K562 (cell line): ENCODE results near the gene MED13L. TPM values are rescaled to one million over a fixed set of nuclear protein-coding genes. Genes with fewer than 3 reads are reported as not detected.

Experiments used
- ATAC-seq: fragments of 200-7000 bp; cut with Tn5 transposase; 3 replicates; pipeline ENCODE4 v1.9.1; 2020; ENCODE audit warnings: moderate library complexity
- BruUV-seq: library from RNA; stranded (reverse); fragments of 400-500 nt; replicated peaks from 2 replicates; lab custom pipeline; 2021; lab: Mats Ljungman, UMichigan
- CTCF ChIA-PET: fragments of 300-600 bp; formaldehyde crosslinking; extraction: SDS; loops from one replicate; lab custom pipeline; 2021; ENCODE audit warnings: low intra/inter-chr PET ratio; lab: Yijun Ruan, JAX
- POLR2A ChIA-PET: fragments of 300-600, 350-650 bp; sonication (Branson Sonifier 250); formaldehyde crosslinking; extraction: SDS; loops from one replicate; lab custom pipeline; 2021; ENCODE audit warnings: antibody characterized with exemption, inconsistent platforms; lab: Yijun Ruan, JAX
- DNase-seq, 4 experiments: peaks; one replicate each; pipeline versions ENCODE4 v3.0.0 to v3.0.0-alpha.2; 2011 to 2018; ENCODE audit warnings: low spot score in 3 of 4, mixed read lengths in 3 of 4; ENCODE audit errors: extremely low read depth in 1 of 4
- FAIRE-seq: peaks from 2 replicates; lab custom pipeline; 2011; peaks lifted over from hg19 to GRCh38; lab: Jason Lieb, UNC
- H2AFZ ChIP-seq: 2 replicates; pipeline ENCODE4 v1.6.0; 2011; ENCODE audit warnings: low read depth, low read length, control low read depth, inconsistent platforms
- H3K27ac ChIP-seq: fragments of 200-600 bp; 3 replicates; pipeline ENCODE4 v1.8.0; 2011; ENCODE audit warnings: low read depth, mild to moderate bottlenecking, control low read depth, inconsistent platforms, low read length, moderate library complexity, mixed read lengths; ENCODE audit errors: extremely low read depth
- H3K27me3 ChIP-seq, 2 experiments: fragments of 300-600 bp in 1 of 2; 2 replicates in 1 of 2; 3 replicates in 1 of 2; pipeline versions ENCODE4 v1.6.0 to v1.8.0; 2011; ENCODE audit warnings: inconsistent platforms in 2 of 2, low read length in 2 of 2, mild to moderate bottlenecking in 1 of 2, mixed read lengths in 1 of 2, moderate library complexity in 1 of 2; ENCODE audit not compliant: control insufficient read depth in 2 of 2, insufficient read depth in 2 of 2
- H3K36me3 ChIP-seq: fragments of 300-600 bp; 3 replicates; pipeline ENCODE4 v1.8.0; 2011; ENCODE audit warnings: mild to moderate bottlenecking, low read length, inconsistent platforms; ENCODE audit not compliant: control insufficient read depth, insufficient read depth
- H3K4me1 ChIP-seq, 2 experiments: fragments of 200-600 bp in 1 of 2; replicated peaks in 1 of 2; 2 replicates in 1 of 2; 3 replicates in 1 of 2; pipeline versions ENCODE4 v1.5.1 to v1.8.0; 2011; ENCODE audit warnings: inconsistent platforms in 2 of 2, low read length in 2 of 2, mild to moderate bottlenecking in 1 of 2, mixed read lengths in 1 of 2, moderate library complexity in 1 of 2; ENCODE audit not compliant: control insufficient read depth in 2 of 2, insufficient read depth in 2 of 2
- H3K4me2 ChIP-seq: 2 replicates; pipeline ENCODE4 v1.6.1; 2011; ENCODE audit warnings: low read length, control low read depth, inconsistent platforms, mixed read lengths; ENCODE audit not compliant: insufficient read depth
- H3K4me3 ChIP-seq: fragments of 200-600 bp; sonication (generic), shearing (Covaris generic); 2 replicates; pipeline ENCODE4 v1.5.1; 2016; ENCODE audit warnings: control low read depth, inconsistent platforms
- H3K79me2 ChIP-seq: fragments of 200-600 bp; 3 replicates; pipeline ENCODE4 v1.8.0; 2011; ENCODE audit warnings: low read length, inconsistent platforms; ENCODE audit not compliant: control insufficient read depth, insufficient read depth
- H3K9ac ChIP-seq, 2 experiments: 2 replicates each; pipeline versions ENCODE4 v1.6.0 to v1.6.1; 2011; ENCODE audit warnings: low read depth in 2 of 2, low read length in 2 of 2, control low read depth in 1 of 2, inconsistent platforms in 1 of 2, mild to moderate bottlenecking in 1 of 2, mixed read lengths in 1 of 2; ENCODE audit not compliant: insufficient read depth in 1 of 2
- H3K9me1 ChIP-seq: one replicate; pipeline ENCODE4 v1.6.0; 2011; ENCODE audit warnings: inconsistent platforms, mild to moderate bottlenecking, low read length, moderate library complexity; ENCODE audit not compliant: control insufficient read depth, insufficient read depth
- H3K9me3 ChIP-seq: replicated peaks from 2 replicates; pipeline ENCODE4 v1.5.1; 2011; ENCODE audit warnings: low read depth, low read length, inconsistent platforms; ENCODE audit not compliant: control insufficient read depth, insufficient read depth
- H4K20me1 ChIP-seq: replicated peaks from 2 replicates; pipeline ENCODE4 v1.6.1; 2011; ENCODE audit warnings: low read length, inconsistent platforms, mixed read lengths; ENCODE audit not compliant: control insufficient read depth, insufficient read depth
- CEBPB ChIP-seq: fragments of 450-650 bp; IDR thresholded peaks from 2 replicates; pipeline ENCODE4 v1.6.1; 2016; ENCODE audit warnings: missing genetic modification characterization, missing compliant biosample characterization
- MAFG ChIP-seq: fragments of 450-650 bp; conservative IDR thresholded peaks from 2 replicates; pipeline ENCODE4 v1.6.1; 2016; ENCODE audit warnings: missing genetic modification characterization, missing compliant biosample characterization
- MYNN ChIP-seq, 2 experiments: sonication (generic); formaldehyde crosslinking in 1 of 2; IDR thresholded peaks; 2 replicates each; pipeline versions ENCODE4 v1.5.0 to v1.6.1; 2016 to 2020; ENCODE audit warnings: antibody characterized with exemption in 1 of 2, missing genetic modification reagents in 1 of 2
- RBBP5 ChIP-seq: fragments of 200-600 bp; sonication (generic); IDR thresholded peaks from 2 replicates; pipeline ENCODE4 v1.6.1; 2012; ENCODE audit warnings: borderline replicate concordance, mild to moderate bottlenecking, low read length, control low read depth, inconsistent platforms; ENCODE audit not compliant: insufficient read depth, poor library complexity, severe bottlenecking
- SOX6 ChIP-seq: fragments of 450-650 bp; IDR thresholded peaks from 2 replicates; pipeline ENCODE4 v1.6.1; 2014; ENCODE audit warnings: mild to moderate bottlenecking
- WGBS: fragments of 100-300 bp; shearing (Covaris generic); methylation state at CpG from one replicate; pipeline ENCODE4 v1.1.6; 2016; ENCODE audit warnings: low coverage, mixed read lengths; ENCODE audit not compliant: insufficient coverage; ENCODE audit errors: missing lambda C conversion rate; 5-methylcytosine and 5-hydroxymethylcytosine counted together
- in situ Hi-C: fragments of 300-500 bp; cut with MboI; formaldehyde crosslinking; loops from 4 replicates; pipeline ENCODE4 v1.15.0; 2018; ENCODE audit warnings: inconsistent platforms, mixed read lengths
- intact Hi-C: fragments of 100-400 bp; cut with micrococcal nuclease; formaldehyde crosslinking; loops from 2 replicates; pipeline ENCODE4 v1.14.2; 2022
- polyA plus RNA-seq, 8 experiments: library from polyadenylated mRNA; depleted of rRNA in 4 of 8; stranded (reverse) in 5 of 8; unstranded in 3 of 8; fragments of >200 nt; fragmentation: Nextera tagmentation in 2 of 8; fragmentation: Illumina TruSeq in 1 of 8; extraction: Ambion mirVana in 2 of 8; extraction: Trizol in 1 of 8; gene quantifications; 2 replicates each; pipeline versions ENCODE4 v1.2.1 to v1.2.3, GENCODE V29; 2011 to 2014; ENCODE audit warnings: inconsistent platforms in 1 of 8, missing spikeins in 1 of 8
- total RNA-seq, 7 experiments: library from RNA; depleted of rRNA in 6 of 7; stranded (reverse); fragments of >200 nt in 6 of 7; fragmentation: Illumina TruSeq in 2 of 7; extraction: Trizol in 2 of 7; gene quantifications; 2 replicates each; pipeline versions ENCODE4 v1.2.1 to v1.2.3, GENCODE V29; 2011 to 2021; ENCODE audit warnings: low replicate concordance in 1 of 7
- TF ChIP-seq, protein P1 (sequence below): IDR thresholded peaks from 2 replicates; pipeline ENCODE4 v1.6.1; 2012; ENCODE audit warnings: low read depth, low read length, improper control_type of control experiment, borderline replicate concordance
- TF ChIP-seq, protein P2 (sequence below): IDR thresholded peaks from 2 replicates; pipeline ENCODE4 v1.6.1; 2011; ENCODE audit warnings: borderline replicate concordance, low read depth, mild to moderate bottlenecking, moderate library complexity, low read length; ENCODE audit not compliant: insufficient read depth, poor library complexity, severe bottlenecking

Gene MED13L
- total and polyA plus RNA-seq, 9 of the 15 experiments (the other 6 are each of a cell fraction or from before 2014, with no cell fraction given), result 13.4 to 90.3 (median 36.9) TPM

DNA sequence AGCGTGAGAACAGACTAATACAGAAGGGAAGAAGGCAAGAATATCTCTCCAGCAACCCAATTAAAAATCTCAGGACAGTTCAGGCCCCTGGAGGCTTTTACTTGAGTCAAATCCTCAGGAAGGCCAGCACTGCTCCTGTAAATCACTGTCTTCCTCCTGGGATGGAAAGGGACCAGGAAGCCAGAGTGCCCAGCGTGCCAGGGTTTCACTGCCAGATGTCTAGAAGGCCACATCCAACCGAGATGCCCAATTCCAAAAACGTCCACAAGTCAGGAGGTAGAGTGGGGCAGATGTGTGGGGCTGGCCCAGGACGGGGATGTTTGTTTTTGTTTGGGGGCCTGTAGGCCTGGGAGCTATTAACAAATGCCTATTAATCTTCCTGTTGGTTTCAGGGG is 332.0 kb downstream of the MED13L start:
- no peak for FAIRE-seq
- POLR2A ChIA-PET, result no interaction called here
- Histone ChIP-seq H3K79me2 (no peaks in the 10 kb centered on the region), H3K36me3 (no peaks in the 10 kb centered on the region), H4K20me1 (no peaks in the 10 kb centered on the region), H3K9me3 (no peaks in the 10 kb centered on the region)
- CTCF ChIA-PET, result no interaction called here
- TF ChIP-seq RBBP5 (no peak), SOX6 (no peak), MYNN (IDR thresholded peaks at IDR 0.05) (no peak), MYNN (CRISPR knock-in tag; IDR thresholded peaks at IDR 0.05) (no peak), CEBPB (tag) (no peak), MAFG (no peak)
- TF ChIP-seq, protein P1, sequence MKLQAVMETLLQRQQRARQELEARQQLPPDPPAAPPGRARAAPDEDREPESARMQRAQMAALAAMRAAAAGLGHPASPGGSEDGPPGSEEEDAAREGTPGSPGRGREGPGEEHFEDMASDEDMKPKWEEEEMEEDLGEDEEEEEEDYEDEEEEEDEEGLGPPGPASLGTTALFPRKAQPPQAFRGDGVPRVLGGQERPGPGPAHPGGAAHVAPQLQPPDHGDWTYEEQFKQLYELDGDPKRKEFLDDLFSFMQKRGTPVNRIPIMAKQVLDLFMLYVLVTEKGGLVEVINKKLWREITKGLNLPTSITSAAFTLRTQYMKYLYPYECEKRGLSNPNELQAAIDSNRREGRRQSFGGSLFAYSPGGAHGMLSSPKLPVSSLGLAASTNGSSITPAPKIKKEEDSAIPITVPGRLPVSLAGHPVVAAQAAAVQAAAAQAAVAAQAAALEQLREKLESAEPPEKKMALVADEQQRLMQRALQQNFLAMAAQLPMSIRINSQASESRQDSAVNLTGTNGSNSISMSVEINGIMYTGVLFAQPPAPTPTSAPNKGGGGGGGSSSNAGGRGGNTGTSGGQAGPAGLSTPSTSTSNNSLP, result no peak
- TF ChIP-seq, protein P2, sequence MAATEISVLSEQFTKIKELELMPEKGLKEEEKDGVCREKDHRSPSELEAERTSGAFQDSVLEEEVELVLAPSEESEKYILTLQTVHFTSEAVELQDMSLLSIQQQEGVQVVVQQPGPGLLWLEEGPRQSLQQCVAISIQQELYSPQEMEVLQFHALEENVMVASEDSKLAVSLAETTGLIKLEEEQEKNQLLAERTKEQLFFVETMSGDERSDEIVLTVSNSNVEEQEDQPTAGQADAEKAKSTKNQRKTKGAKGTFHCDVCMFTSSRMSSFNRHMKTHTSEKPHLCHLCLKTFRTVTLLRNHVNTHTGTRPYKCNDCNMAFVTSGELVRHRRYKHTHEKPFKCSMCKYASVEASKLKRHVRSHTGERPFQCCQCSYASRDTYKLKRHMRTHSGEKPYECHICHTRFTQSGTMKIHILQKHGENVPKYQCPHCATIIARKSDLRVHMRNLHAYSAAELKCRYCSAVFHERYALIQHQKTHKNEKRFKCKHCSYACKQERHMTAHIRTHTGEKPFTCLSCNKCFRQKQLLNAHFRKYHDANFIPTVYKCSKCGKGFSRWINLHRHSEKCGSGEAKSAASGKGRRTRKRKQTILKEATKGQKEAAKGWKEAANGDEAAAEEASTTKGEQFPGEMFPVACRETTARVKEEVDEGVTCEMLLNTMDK, result no peak
- TF ChIP-seq, all 486 proteins: peak for 0
- H3K9ac ChIP-seq, result no peak overlapping the region
- no peak overlapping the region for H3K27ac ChIP-seq
- peak overlapping the region; percentile 53; the same call in 1 of the 2 replicates for H2AFZ ChIP-seq
- ATAC-seq (no peak), DNase-seq (no peak)
- intact Hi-C loops, result loop anchor here (5.0 to 10.0 kb wide), 2 partner anchors 752 to 1281 kb away; no protein-coding TSS in a partner anchor
- H3K4me2 ChIP-seq, result no peak overlapping the region
- in situ Hi-C loops, result loop anchor here (25.0 kb wide), 1 partner anchor 1958 kb away; no protein-coding TSS in a partner anchor
- no TSS peak for BruUV-seq
- no peaks in the 10 kb centered on the region for H3K27me3 ChIP-seq
- no peaks in the 10 kb centered on the region for H3K9me1 ChIP-seq
- 26% methylated on average over 5 of the region's 5 CpGs for whole genome bisulfite sequencing
- H3K4me3 ChIP-seq, result no peak overlapping the region
- no peaks in the 10 kb centered on the region; a peak in 1 of 5 replicates for H3K4me1 ChIP-seq
